K562 (cell line): ENCODE data around the gene PIK3R1. TPM values are rescaled to one million over a fixed set of nuclear protein-coding genes. Genes with fewer than 3 reads are reported as not detected.

Experiments used
- ATAC-seq: fragments of 200-7000 bp; cut with Tn5 transposase; 3 replicates; pipeline ENCODE4 v1.9.1; 2020; ENCODE audit warnings: moderate library complexity
- BruUV-seq: library from RNA; stranded (reverse); fragments of 400-500 nt; replicated peaks from 2 replicates; lab custom pipeline; 2021; lab: Mats Ljungman, UMichigan
- CTCF ChIA-PET: fragments of 300-600 bp; formaldehyde crosslinking; extraction: SDS; loops from one replicate; lab custom pipeline; 2021; ENCODE audit warnings: low intra/inter-chr PET ratio; lab: Yijun Ruan, JAX
- POLR2A ChIA-PET: fragments of 300-600, 350-650 bp; sonication (Branson Sonifier 250); formaldehyde crosslinking; extraction: SDS; loops from one replicate; lab custom pipeline; 2021; ENCODE audit warnings: antibody characterized with exemption, inconsistent platforms; lab: Yijun Ruan, JAX
- DNase-seq, 4 experiments: peaks; one replicate each; pipeline versions ENCODE4 v3.0.0 to v3.0.0-alpha.2; 2011 to 2018; ENCODE audit warnings: low spot score in 3 of 4, mixed read lengths in 3 of 4; ENCODE audit errors: extremely low read depth in 1 of 4
- FAIRE-seq: peaks from 2 replicates; lab custom pipeline; 2011; peaks lifted over from hg19 to GRCh38; lab: Jason Lieb, UNC
- H2AFZ ChIP-seq: 2 replicates; pipeline ENCODE4 v1.6.0; 2011; ENCODE audit warnings: low read depth, low read length, control low read depth, inconsistent platforms
- H3K27ac ChIP-seq: fragments of 200-600 bp; 3 replicates; pipeline ENCODE4 v1.8.0; 2011; ENCODE audit warnings: low read depth, mild to moderate bottlenecking, control low read depth, inconsistent platforms, low read length, moderate library complexity, mixed read lengths; ENCODE audit errors: extremely low read depth
- H3K27me3 ChIP-seq, 2 experiments: fragments of 300-600 bp in 1 of 2; 2 replicates in 1 of 2; 3 replicates in 1 of 2; pipeline versions ENCODE4 v1.6.0 to v1.8.0; 2011; ENCODE audit warnings: inconsistent platforms in 2 of 2, low read length in 2 of 2, mild to moderate bottlenecking in 1 of 2, mixed read lengths in 1 of 2, moderate library complexity in 1 of 2; ENCODE audit not compliant: control insufficient read depth in 2 of 2, insufficient read depth in 2 of 2
- H3K36me3 ChIP-seq: fragments of 300-600 bp; 3 replicates; pipeline ENCODE4 v1.8.0; 2011; ENCODE audit warnings: mild to moderate bottlenecking, low read length, inconsistent platforms; ENCODE audit not compliant: control insufficient read depth, insufficient read depth
- H3K4me1 ChIP-seq, 2 experiments: fragments of 200-600 bp in 1 of 2; replicated peaks in 1 of 2; 2 replicates in 1 of 2; 3 replicates in 1 of 2; pipeline versions ENCODE4 v1.5.1 to v1.8.0; 2011; ENCODE audit warnings: inconsistent platforms in 2 of 2, low read length in 2 of 2, mild to moderate bottlenecking in 1 of 2, mixed read lengths in 1 of 2, moderate library complexity in 1 of 2; ENCODE audit not compliant: control insufficient read depth in 2 of 2, insufficient read depth in 2 of 2
- H3K4me2 ChIP-seq: 2 replicates; pipeline ENCODE4 v1.6.1; 2011; ENCODE audit warnings: low read length, control low read depth, inconsistent platforms, mixed read lengths; ENCODE audit not compliant: insufficient read depth
- H3K4me3 ChIP-seq: fragments of 200-600 bp; sonication (generic), shearing (Covaris generic); 2 replicates; pipeline ENCODE4 v1.5.1; 2016; ENCODE audit warnings: control low read depth, inconsistent platforms
- H3K79me2 ChIP-seq: fragments of 200-600 bp; 3 replicates; pipeline ENCODE4 v1.8.0; 2011; ENCODE audit warnings: low read length, inconsistent platforms; ENCODE audit not compliant: control insufficient read depth, insufficient read depth
- H3K9ac ChIP-seq, 2 experiments: 2 replicates each; pipeline versions ENCODE4 v1.6.0 to v1.6.1; 2011; ENCODE audit warnings: low read depth in 2 of 2, low read length in 2 of 2, control low read depth in 1 of 2, inconsistent platforms in 1 of 2, mild to moderate bottlenecking in 1 of 2, mixed read lengths in 1 of 2; ENCODE audit not compliant: insufficient read depth in 1 of 2
- H3K9me1 ChIP-seq: one replicate; pipeline ENCODE4 v1.6.0; 2011; ENCODE audit warnings: inconsistent platforms, mild to moderate bottlenecking, low read length, moderate library complexity; ENCODE audit not compliant: control insufficient read depth, insufficient read depth
- H3K9me3 ChIP-seq: replicated peaks from 2 replicates; pipeline ENCODE4 v1.5.1; 2011; ENCODE audit warnings: low read depth, low read length, inconsistent platforms; ENCODE audit not compliant: control insufficient read depth, insufficient read depth
- H4K20me1 ChIP-seq: replicated peaks from 2 replicates; pipeline ENCODE4 v1.6.1; 2011; ENCODE audit warnings: low read length, inconsistent platforms, mixed read lengths; ENCODE audit not compliant: control insufficient read depth, insufficient read depth
- ATF3 ChIP-seq, 2 experiments: fragments of 450-650 bp in 1 of 2; sonication (generic) in 1 of 2; formaldehyde crosslinking in 1 of 2; IDR thresholded peaks in 1 of 2; conservative IDR thresholded peaks in 1 of 2; 2 replicates each; pipeline versions ENCODE4 v1.6.1 to v1.8.1; 2016 to 2023; ENCODE audit warnings: mild to moderate bottlenecking in 2 of 2, moderate library complexity in 2 of 2, inconsistent platforms in 1 of 2, missing genetic modification reagents in 1 of 2
- JUND ChIP-seq, 2 experiments: IDR thresholded peaks; 2 replicates in 1 of 2; 3 replicates in 1 of 2; pipeline ENCODE4 v1.6.1; 2011; ENCODE audit warnings: borderline replicate concordance in 2 of 2, low read depth in 2 of 2, low read length in 2 of 2, improper control_type of control experiment in 1 of 2, missing biosample characterization in 1 of 2, missing genetic modification characterization in 1 of 2, missing genetic modification reagents in 1 of 2
- TAF15 ChIP-seq: fragments of 200-400 bp; formaldehyde crosslinking; IDR thresholded peaks from 2 replicates; pipeline ENCODE4 v1.6.1; 2017; ENCODE audit warnings: mild to moderate bottlenecking, low read depth, low read length, moderate library complexity
- WGBS: fragments of 100-300 bp; shearing (Covaris generic); methylation state at CpG from one replicate; pipeline ENCODE4 v1.1.6; 2016; ENCODE audit warnings: low coverage, mixed read lengths; ENCODE audit not compliant: insufficient coverage; ENCODE audit errors: missing lambda C conversion rate; 5-methylcytosine and 5-hydroxymethylcytosine counted together
- in situ Hi-C: fragments of 300-500 bp; cut with MboI; formaldehyde crosslinking; loops from 4 replicates; pipeline ENCODE4 v1.15.0; 2018; ENCODE audit warnings: inconsistent platforms, mixed read lengths
- intact Hi-C: fragments of 100-400 bp; cut with micrococcal nuclease; formaldehyde crosslinking; loops from 2 replicates; pipeline ENCODE4 v1.14.2; 2022
- polyA plus RNA-seq, 8 experiments: library from polyadenylated mRNA; depleted of rRNA in 4 of 8; stranded (reverse) in 5 of 8; unstranded in 3 of 8; fragments of >200 nt; fragmentation: Nextera tagmentation in 2 of 8; fragmentation: Illumina TruSeq in 1 of 8; extraction: Ambion mirVana in 2 of 8; extraction: Trizol in 1 of 8; gene quantifications; 2 replicates each; pipeline versions ENCODE4 v1.2.1 to v1.2.3, GENCODE V29; 2011 to 2014; ENCODE audit warnings: inconsistent platforms in 1 of 8, missing spikeins in 1 of 8
- total RNA-seq, 7 experiments: library from RNA; depleted of rRNA in 6 of 7; stranded (reverse); fragments of >200 nt in 6 of 7; fragmentation: Illumina TruSeq in 2 of 7; extraction: Trizol in 2 of 7; gene quantifications; 2 replicates each; pipeline versions ENCODE4 v1.2.1 to v1.2.3, GENCODE V29; 2011 to 2021; ENCODE audit warnings: low replicate concordance in 1 of 7

Gene PIK3R1
- total and polyA plus RNA-seq, 9 of the 15 experiments (the other 6 are each of a cell fraction or from before 2014, with no cell fraction given): 1.1 to 9.7 (median 4.8) TPM

- Histone ChIP-seq H2AFZ (no peak overlapping the region), H3K27me3 (no peaks in the 10 kb centered on the region), H3K79me2 (no peaks in the 10 kb centered on the region), H3K36me3 (no peaks in the 10 kb centered on the region), H3K9me3 (no peaks in the 10 kb centered on the region), H3K4me3 (no peak overlapping the region), H3K9ac (no peak overlapping the region), H3K27ac (no peak overlapping the region), H3K4me1 (peaks cover 27 to 40% of the 10 kb centered on the region in 2 experiments; a peak in 4 of 5 replicates), H3K4me2 (no peak overlapping the region), H3K9me1 (no peaks in the 10 kb centered on the region), H4K20me1 (no peaks in the 10 kb centered on the region)
- TF ChIP-seq TAF15: no peak
- 0 out of 2 replicates have a peak, but pooled peaks have one; percentile 13 for TF ChIP-seq ATF3 (IDR thresholded peaks at IDR 0.05)
- no peak for TF ChIP-seq ATF3 (CRISPR knock-in tag; conservative IDR thresholded peaks at IDR 0.05)
- TF ChIP-seq JUND (IDR thresholded peaks at IDR 0.05; ENCODE audit: borderline replicate concordance, low read depth, low read length): 0 out of 2 replicates have a peak, but pooled peaks have one; percentile 11
- no peak for TF ChIP-seq JUND (tag; IDR thresholded peaks at IDR 0.05; ENCODE audit: borderline replicate concordance, low read depth, low read length)
- intact Hi-C loops: no loop called here
- POLR2A ChIA-PET: no interaction called here
- DNase-seq (no peak), ATAC-seq (no peak), FAIRE-seq (no peak)
- 61% methylated on average over 6 of the region's 6 CpGs for WGBS
- CTCF ChIA-PET: no interaction called here
- no TSS peak for BruUV-seq
- in situ Hi-C loops: no loop called here
Measured at GRCh38 chr5:68318955-68319705, 103.6 kb downstream of the PIK3R1 start.
